IMR-90 (cell line): Measurements from ENCODE around the gene ZDBF2.

Experiments
- BHLHE40 ChIP-seq: fragments of 150-350 bp; IDR thresholded peaks from 2 replicates; pipeline ENCODE4 v1.6.1; 2016; ENCODE audit warnings: mild to moderate bottlenecking, low read depth, low read length
- CEBPB ChIP-seq: IDR thresholded peaks from 2 replicates; pipeline ENCODE4 v1.6.1; 2012; ENCODE audit warnings: low read depth, low read length, improper control_type of control experiment
- MAFK ChIP-seq: IDR thresholded peaks from 2 replicates; pipeline ENCODE4 v1.6.1; 2012; ENCODE audit warnings: low read depth, low read length, improper control_type of control experiment
- MAZ ChIP-seq: IDR thresholded peaks from 2 replicates; pipeline ENCODE4 v1.6.1; 2012; ENCODE audit warnings: low read depth, mild to moderate bottlenecking, low read length, improper control_type of control experiment, moderate library complexity, borderline replicate concordance
- POLR2A ChIP-seq: IDR thresholded peaks from 2 replicates; pipeline ENCODE4 v1.6.1; 2012; ENCODE audit warnings: mild to moderate bottlenecking, low read depth, low read length
- RFX5 ChIP-seq: IDR thresholded peaks from 2 replicates; pipeline ENCODE4 v1.8.0; 2012; ENCODE audit warnings: low read depth, mild to moderate bottlenecking, low read length, moderate library complexity
- TF ChIP-seq, protein P1 (sequence below): conservative IDR thresholded peaks from 2 replicates; pipeline ENCODE4 v1.5.1; 2012; ENCODE audit warnings: mild to moderate bottlenecking, low read depth, low read length, improper control_type of control experiment
- TF ChIP-seq, protein P2 (sequence below): fragments of 150-350 bp; IDR thresholded peaks from 2 replicates; pipeline ENCODE4 v1.6.1; 2017; ENCODE audit warnings: mild to moderate bottlenecking, antibody characterized with exemption, low read length, low read depth

DNA sequence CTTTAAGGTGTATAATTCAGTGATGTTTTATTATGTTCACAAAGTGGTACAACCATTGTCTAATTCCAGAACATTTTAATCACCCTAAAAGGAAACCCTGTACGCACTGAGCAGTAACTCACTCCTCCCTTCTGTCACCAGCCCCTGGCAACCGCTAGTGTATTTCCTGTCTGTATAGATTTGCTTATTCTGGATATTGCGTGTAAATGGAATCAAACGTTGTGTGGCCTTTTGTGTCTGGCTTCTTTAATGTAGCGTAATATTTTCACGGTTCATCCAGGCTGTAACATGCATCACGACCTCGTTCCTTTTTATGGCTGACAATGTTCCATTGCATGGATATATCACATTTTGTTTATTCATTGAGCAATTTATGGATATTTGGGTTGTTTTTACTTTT, 8.3 kb downstream of the ZDBF2 start:
- TF ChIP-seq MAFK (no peak), POLR2A (no peak), MAZ (no peak), RFX5 (no peak), BHLHE40 (no peak), CEBPB (no peak)
- TF ChIP-seq, protein P1, sequence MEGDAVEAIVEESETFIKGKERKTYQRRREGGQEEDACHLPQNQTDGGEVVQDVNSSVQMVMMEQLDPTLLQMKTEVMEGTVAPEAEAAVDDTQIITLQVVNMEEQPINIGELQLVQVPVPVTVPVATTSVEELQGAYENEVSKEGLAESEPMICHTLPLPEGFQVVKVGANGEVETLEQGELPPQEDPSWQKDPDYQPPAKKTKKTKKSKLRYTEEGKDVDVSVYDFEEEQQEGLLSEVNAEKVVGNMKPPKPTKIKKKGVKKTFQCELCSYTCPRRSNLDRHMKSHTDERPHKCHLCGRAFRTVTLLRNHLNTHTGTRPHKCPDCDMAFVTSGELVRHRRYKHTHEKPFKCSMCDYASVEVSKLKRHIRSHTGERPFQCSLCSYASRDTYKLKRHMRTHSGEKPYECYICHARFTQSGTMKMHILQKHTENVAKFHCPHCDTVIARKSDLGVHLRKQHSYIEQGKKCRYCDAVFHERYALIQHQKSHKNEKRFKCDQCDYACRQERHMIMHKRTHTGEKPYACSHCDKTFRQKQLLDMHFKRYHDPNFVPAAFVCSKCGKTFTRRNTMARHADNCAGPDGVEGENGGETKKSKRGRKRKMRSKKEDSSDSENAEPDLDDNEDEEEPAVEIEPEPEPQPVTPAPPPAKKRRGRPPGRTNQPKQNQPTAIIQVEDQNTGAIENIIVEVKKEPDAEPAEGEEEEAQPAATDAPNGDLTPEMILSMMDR = no peak
- TF ChIP-seq, protein P2, sequence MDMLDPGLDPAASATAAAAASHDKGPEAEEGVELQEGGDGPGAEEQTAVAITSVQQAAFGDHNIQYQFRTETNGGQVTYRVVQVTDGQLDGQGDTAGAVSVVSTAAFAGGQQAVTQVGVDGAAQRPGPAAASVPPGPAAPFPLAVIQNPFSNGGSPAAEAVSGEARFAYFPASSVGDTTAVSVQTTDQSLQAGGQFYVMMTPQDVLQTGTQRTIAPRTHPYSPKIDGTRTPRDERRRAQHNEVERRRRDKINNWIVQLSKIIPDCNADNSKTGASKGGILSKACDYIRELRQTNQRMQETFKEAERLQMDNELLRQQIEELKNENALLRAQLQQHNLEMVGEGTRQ = no peak
